GM21717 (cell line): ENCODE data around the gene MRPL2.
"Not testable (repeated sequence)": the region's sequence is repeated elsewhere in the genome, so short reads cannot be mapped to it uniquely, and the experiment has no call there.

Experiments used
- ATAC-seq: cut with Tn5 transposase; IDR thresholded peaks from one replicate; pipeline ENCODE4 v1.9.1; 2021; ENCODE audit warnings: mild to moderate bottlenecking, moderate library complexity; ENCODE audit not compliant: unreplicated experiment

MRPL2 gene

DNA sequence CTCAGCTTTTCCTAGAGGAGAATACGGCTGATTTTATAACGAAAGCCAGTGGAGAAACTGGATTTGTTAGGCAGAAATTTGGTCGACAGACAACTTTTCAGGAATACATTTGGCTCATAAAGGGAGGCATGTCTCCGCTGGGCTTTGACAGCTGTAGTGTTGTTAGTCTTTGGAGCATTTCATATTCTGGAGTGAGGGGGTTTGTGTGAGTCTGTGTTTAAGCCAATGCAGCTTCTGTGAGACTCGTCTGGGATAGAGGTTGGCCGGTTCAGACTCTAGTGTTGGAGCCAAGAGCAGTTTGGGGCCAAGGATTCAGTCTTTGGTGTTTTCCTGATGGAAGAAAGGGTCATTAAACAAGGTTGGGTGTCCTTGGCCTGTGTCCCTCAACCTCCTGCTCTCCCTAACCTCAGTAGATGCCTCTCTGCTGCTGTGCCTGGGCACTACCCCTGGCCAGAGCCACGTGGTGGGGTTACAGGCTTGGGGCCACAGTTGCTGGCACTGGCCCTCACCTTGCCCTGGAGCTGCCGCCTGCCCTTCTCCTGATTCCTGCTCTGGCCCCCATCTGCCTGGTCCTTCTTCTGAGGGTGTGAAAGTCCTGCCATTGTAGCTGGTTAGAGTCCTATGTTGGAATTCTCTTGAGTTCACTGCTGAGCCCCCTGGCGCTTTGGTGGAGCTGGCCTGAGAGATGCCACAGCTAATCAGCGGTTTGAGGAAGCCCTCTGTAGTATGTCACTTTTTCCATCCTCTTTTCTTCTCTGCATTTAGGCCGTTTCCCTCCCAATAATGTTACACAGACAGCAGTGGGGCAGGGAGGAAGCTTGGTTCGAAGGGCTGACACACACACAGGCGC lies 23.8 kb upstream of the MRPL2 start:
- no peak for ATAC-seq

GRCh38 chr6:43081922-43082321 lies 22.7 kb upstream of the MRPL2 start:
- not testable (repeated sequence) for ATAC-seq

DNA sequence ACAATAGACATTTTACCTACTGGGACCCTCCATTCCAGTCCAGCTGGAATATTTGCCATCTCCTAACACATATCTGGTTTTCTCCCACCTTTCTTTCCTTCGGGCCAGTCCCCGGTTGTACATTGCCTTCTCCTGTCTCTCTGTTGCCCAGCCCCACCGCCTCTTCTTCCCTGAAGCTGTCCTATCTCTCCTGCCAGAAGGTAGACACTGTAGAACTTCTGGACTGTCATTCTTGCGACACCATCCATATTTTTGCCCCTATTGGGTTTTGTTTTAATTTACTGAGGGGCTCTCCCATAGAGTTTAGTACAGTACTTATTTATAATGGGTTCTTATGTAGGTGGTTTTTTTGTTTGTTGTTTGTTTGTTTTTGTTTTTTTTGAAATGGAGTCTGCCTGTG lies 21.8 kb upstream of the MRPL2 start:
- no peak for ATAC-seq

DNA sequence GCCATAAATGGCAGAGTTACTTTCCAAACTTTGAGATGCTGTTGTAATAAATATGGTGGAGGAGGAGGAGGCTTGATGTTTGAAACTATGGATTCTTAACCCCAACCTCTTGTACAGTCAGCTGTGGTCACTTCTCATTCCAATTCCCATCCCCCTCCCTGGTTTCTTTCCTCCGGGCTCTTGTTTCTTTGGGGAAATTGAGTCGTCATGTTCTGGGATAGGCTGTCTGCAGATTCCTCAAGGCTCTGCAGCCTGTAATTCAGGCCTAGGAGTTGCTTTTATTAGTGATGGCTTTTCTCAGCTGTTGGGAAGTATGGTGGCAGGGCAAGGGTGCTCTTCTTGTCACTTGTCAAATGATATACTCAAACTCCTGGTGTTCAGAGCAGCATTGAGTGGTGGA lies 19.5 kb upstream of the MRPL2 start:
- ATAC-seq = no peak

GRCh38 chr6:43077981-43078511 lies 18.8 kb upstream of the MRPL2 start:
- ATAC-seq = no peak

GRCh38 chr6:43077333-43077809 lies 18.1 kb upstream of the MRPL2 start:
- ATAC-seq = no peak

DNA sequence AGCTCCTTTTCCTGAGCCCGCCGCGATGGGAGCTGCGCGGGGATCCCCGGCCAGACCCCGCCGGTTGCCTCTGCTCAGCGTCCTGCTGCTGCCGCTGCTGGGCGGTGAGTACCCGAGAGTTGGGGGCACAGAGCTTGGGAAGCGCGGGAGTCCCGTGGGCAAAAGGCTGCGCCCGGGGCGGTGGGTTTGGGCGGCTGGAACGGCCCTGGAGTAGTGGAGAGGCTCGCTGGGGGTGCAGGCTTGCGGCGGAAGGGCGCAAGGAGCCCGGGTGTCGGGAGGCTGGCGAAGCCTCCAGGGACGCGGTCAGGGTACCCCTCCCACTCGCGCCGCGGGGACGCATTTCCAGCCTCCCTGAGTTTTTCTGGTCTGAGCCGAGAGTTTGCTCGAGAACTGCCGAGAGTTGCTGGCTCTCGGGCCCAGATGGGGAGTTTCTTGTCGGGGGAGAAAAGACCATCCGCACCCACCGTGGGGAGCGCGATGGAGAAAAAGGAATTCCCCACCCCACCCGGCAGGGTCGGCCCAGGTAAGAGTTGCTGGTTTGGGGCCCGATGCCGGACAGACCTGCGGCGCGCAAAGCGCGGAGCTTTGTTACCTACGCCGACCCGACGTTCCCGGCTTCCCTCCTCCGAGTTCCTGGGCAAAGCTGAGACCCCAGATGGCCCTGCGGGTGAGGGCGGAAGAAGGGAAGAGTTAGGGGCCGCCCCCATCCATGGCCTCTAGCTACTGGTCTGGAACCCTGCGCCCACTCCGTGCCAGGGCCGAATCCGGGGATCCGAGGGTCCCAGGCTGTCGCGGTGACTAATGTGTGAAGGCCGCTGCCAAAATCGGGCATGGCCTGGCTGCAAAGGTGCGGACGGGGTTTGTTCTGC lies 17.5 kb upstream of the MRPL2 start:
- no peak for ATAC-seq

GRCh38 chr6:43075670-43076463 lies 16.6 kb upstream of the MRPL2 start, which contains the start of gene PTK7:
Gene PTK7 (plus strand): TSS chr6:43076314. CDS start chr6:43076489, 175 bp downstream.
- no peak for ATAC-seq

DNA sequence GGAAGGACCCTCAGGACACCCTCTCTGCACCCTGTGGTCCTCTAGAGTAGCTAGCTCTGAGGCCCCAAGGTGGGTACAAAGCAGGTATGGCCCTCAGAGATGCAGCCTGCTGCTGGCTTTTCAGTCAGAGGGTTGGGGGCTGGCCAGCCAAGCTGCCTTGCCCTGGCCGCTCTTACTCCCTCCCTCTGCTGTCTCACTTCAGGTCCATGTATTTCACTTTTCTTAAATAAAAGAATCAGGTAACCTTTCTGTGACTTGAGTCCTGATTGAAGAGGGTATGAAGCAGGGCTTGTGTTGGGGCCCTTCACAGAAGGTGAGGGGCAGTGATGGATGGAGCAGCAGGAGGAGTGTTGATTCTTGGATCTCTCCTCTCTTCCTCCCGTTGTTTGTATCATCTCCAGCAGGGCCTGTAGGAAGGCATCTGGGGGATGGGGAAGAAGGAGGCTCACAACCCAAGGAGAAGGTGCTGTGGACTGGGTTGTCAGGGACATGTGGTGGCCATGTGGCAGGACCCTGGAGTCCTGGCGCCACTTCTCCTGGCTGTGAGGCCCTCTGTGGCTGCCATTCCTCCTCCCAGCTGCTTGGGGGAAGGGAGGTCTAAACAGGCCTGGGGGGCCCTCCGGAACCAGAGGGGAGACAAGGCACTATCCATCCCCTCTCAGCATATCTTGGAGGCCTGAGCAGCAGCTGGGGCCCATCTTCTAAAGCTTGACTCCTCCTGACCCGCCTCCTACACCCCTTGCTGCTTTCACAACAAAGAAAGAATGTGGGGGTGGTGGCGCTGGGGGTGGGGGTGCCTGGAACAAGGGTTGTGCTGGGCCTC lies 15.8 kb upstream of the MRPL2 start:
- no peak for ATAC-seq

GRCh38 chr6:43070028-43070632 lies 10.9 kb upstream of the MRPL2 start:
- no peak for ATAC-seq

DNA sequence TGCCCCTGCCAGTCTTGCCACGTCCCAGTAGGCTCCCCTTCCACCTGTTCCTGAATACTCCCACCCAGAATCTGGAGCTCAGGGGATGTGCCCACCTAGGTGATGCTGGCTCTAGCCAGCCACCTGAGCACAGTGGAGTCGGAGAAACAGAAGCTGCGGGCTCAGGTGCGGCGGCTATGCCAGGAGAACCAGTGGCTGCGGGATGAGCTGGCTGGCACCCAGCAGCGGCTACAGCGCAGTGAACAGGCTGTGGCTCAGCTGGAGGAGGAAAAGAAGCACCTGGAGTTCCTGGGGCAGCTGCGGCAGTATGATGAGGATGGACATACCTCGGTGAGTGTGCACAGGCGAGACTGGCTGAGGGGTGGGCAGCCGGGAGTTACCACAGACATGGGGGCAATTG lies 3.6 kb upstream of the MRPL2 start:
- no peak for ATAC-seq

- ATAC-seq = no peak
These were observed 2.6 kb upstream of the MRPL2 start for GRCh38 chr6:43061861-43062260.

GRCh38 chr6:43060755-43061633 lies 1.8 kb upstream of the MRPL2 start:
- ATAC-seq = no peak

DNA sequence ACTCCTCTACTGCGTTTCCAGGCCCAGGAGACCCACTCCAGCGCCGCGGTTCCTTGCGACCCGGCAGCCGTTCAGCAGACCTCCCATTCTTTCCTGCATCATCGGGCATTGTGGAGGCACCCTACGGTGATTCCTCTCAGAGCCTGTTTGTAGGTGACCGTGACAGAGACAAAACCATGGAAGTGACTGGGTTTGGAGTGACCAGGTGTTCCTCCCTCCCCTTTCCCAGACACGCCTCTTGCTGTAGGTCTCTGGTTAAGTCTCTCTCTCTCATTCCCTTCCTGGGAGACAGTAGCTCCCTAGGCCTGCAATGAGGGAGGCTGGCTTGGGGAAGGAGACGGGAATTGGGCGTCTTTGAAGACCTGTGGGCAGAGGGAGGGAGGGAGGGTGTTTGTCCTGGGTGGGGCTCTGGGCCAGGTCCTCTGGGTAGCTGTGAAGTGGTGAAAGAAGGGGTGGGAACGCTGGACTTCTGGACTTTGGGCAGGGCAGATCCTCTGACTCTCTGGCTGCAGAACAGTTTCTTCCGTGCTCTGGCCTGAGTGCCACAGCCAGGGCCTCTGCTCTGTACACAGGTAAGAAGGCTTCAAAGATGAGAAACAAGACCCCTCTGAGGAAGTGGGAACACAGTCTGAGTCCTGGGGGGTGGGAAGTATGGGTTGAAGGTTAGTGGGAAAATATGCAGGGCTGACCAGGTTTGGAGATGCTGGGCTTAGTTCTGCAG lies 960 bp upstream of the MRPL2 start:
- no peak for ATAC-seq

DNA sequence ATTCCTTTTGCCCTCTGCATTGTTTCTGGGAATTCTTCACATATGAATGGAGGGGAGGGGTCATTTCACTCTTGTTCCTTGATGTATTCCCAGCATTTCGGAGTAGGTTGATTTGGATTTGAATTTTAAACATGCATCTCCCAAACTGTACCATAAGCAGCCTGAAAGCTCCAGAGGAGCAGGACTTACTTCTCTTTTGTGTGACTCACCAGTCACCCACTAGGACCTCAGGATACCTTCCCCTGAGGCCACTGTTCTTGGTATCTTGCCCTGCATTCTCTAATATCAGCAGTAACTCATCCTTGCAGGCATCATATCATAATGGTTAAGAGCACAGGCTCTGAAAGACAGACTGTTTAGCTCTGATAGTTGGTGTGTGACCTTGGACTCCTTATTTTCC lies 703 bp downstream of the MRPL2 start:
- no peak for ATAC-seq

GRCh38 chr6:43055966-43056365 lies 3.3 kb downstream of the MRPL2 start:
- no peak for ATAC-seq

DNA sequence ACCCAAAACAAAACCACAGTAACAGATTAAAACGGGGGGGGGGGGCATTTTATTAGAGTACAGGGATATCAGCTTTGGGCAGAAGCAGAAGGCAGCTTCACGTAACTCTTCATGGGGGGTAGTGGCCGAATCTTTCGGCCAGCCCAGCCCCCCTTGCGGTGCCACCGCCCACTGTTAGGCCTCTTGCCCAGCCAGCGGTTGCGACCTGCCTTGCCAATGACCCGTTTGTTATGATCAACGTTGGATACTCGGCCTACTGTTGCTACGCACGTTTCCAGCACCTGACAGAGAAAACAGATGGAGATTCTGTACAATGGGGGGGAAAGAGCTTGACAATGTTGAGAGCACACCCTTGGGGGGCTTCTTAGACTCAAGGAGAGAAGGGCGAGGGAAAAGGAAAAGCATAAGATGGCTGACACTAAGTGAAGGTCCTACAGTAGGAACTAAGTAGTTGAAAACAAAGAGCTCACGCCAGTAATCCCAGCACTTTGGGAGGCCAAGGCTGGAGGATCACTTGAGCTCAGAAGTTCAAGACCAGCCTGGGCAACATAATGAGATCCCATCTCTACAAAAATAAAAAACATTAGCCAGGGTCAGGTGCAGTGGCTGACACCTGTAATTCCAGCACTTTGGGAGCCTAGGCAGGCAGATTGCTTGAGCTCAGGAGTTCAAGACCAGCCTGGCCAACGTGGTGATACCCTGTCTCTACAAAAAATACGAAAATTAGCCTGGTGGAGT lies 4.9 kb downstream of the MRPL2 start:
- ATAC-seq = no peak
